T-cell (primary cell): Measurements from ENCODE around the gene WDR43. TPM values are rescaled to one million over a fixed set of nuclear protein-coding genes. Genes with fewer than 3 reads are reported as not detected.
"Not testable (repeated sequence)": the region's sequence is repeated elsewhere in the genome, so short reads cannot be mapped to it uniquely, and the experiment has no call there.

Experiments
- ATAC-seq, 4 experiments: fragments of 200-7000 bp in 3 of 4; fragments of 150-1000 bp in 1 of 4; cut with Tn5 transposase; replicated peaks in 1 of 4; 1 replicate in 3 of 4; 2 replicates in 1 of 4; pipeline ENCODE4 v1.10.0; 2021; ENCODE audit warnings: moderate library complexity in 3 of 4, mild to moderate bottlenecking in 2 of 4, moderate number of reproducible peaks in 1 of 4
- CTCF ChIA-PET, 2 donors: fragments of 300-600 bp; sonication (Branson Sonifier 250); formaldehyde crosslinking; loops; one replicate each; lab custom pipeline; 2022; ENCODE audit warnings: antibody characterized with exemption in 2 of 2; lab: Charles Lee
- POLR2A ChIA-PET, 2 donors: fragments of 300-600 bp; sonication (Branson Sonifier 250); formaldehyde crosslinking; loops; one replicate each; lab custom pipeline; 2022; ENCODE audit warnings: antibody characterized with exemption in 2 of 2; lab: Charles Lee
- DNase-seq, 35 experiments: peaks; one replicate each; pipeline versions ENCODE4 v3.0.0 to v3.0.0-alpha.2; 2013 to 2023
- H3K27ac ChIP-seq: one replicate; pipeline ENCODE4 v1.5.1; 2013; ENCODE audit warnings: low read length
- H3K27me3 ChIP-seq, 2 experiments: replicated peaks in 1 of 2; 1 replicate in 1 of 2; 2 replicates in 1 of 2; pipeline versions ENCODE4 v1.6.1 to v1.7.0; 2013; ENCODE audit warnings: low read length in 1 of 2, mixed read lengths in 1 of 2; ENCODE audit not compliant: control insufficient read depth in 2 of 2, insufficient read depth in 2 of 2; ENCODE audit errors: extremely low read depth in 1 of 2
- H3K36me3 ChIP-seq, 2 donors: 1 replicate in 1 of 2; 2 replicates in 1 of 2; pipeline versions ENCODE4 v1.6.1 to v1.7.0; 2013; ENCODE audit warnings: low read length in 1 of 2; ENCODE audit not compliant: control insufficient read depth in 2 of 2, insufficient read depth in 1 of 2; ENCODE audit errors: extremely low read depth in 1 of 2
- H3K4me1 ChIP-seq, 2 experiments: 1 replicate in 1 of 2; 2 replicates in 1 of 2; pipeline versions ENCODE4 v1.6.1 to v1.7.0; 2013; ENCODE audit warnings: low read length in 2 of 2, mixed read lengths in 1 of 2; ENCODE audit not compliant: insufficient read depth in 2 of 2, control insufficient read depth in 1 of 2; ENCODE audit errors: extremely low read depth in 1 of 2
- H3K4me3 ChIP-seq, 2 donors: 1 replicate in 1 of 2; 2 replicates in 1 of 2; pipeline versions ENCODE4 v1.5.1 to v1.7.0; 2013; ENCODE audit warnings: mild to moderate bottlenecking in 2 of 2, low read length in 1 of 2, moderate library complexity in 1 of 2; ENCODE audit not compliant: control insufficient read depth in 1 of 2; ENCODE audit errors: extremely low read depth in 1 of 2
- H3K9me3 ChIP-seq: 2 replicates; pipeline ENCODE4 v1.7.0; 2013
- H3K27ac Mint-ChIP-seq, 2 donors: one replicate each; pipeline ENCODE4 v1.8.0; 2020 to 2021; ENCODE audit warnings: mild to moderate bottlenecking in 2 of 2, mixed read lengths in 2 of 2
- H3K27me3 Mint-ChIP-seq, 2 donors: one replicate each; pipeline ENCODE4 v1.8.0; 2021 to 2022; ENCODE audit warnings: mixed read lengths in 2 of 2
- H3K36me3 Mint-ChIP-seq: one replicate; pipeline ENCODE4 v1.8.0; 2021; ENCODE audit warnings: mixed read lengths
- H3K4me1 Mint-ChIP-seq, 3 donors: one replicate each; pipeline ENCODE4 v1.8.0; 2020 to 2022; ENCODE audit warnings: mixed read lengths in 3 of 3, mild to moderate bottlenecking in 1 of 3
- H3K4me3 Mint-ChIP-seq, 3 donors: one replicate each; pipeline ENCODE4 v1.8.0; 2020 to 2022; ENCODE audit warnings: mild to moderate bottlenecking in 3 of 3, mixed read lengths in 3 of 3, moderate library complexity in 3 of 3
- H3K9me3 Mint-ChIP-seq, 3 donors: one replicate each; pipeline ENCODE4 v1.8.0; 2020 to 2022; ENCODE audit warnings: mixed read lengths in 3 of 3
- WGBS: methylation state at CpG from one replicate; pipeline ENCODE4 v1.1.5; 2013; ENCODE audit warnings: missing lambda C conversion rate; ENCODE audit not compliant: insufficient coverage; 5-methylcytosine and 5-hydroxymethylcytosine counted together
- total RNA-seq, 35 experiments: library from RNA in 6 of 35; stranded (reverse) in 6 of 35; fragments of 120-200 nt in 1 of 35; gene quantifications; one replicate each; pipeline versions ENCODE4 v1.2.1 to v1.2.4 and lab custom pipeline; 2013 to 2026

The WDR43 gene
- total RNA-seq, 5 donors from 2014 or later (not counting 1 experiment from before 2014, with no cell fraction given): 58.0 to 68.4 (median 62.9) TPM

DNA sequence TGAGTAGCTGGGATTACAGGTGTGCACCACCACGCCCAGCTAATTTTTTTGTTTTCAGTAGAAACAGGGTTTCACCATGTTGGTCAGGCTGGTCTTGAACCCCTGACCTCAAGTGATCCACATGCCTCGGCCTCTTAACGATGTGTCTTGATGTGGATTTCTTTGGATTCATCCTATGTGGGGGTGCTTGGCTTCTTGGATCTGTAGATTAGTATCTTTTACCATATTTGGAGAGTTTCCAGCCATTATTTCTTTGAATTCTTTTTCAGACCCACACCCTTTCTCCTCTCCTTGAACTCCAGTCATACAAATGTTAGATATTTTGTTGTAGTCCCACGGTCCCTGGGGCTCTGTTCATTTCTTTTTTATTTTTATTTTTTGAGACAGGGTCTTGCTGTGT is 79.8 kb downstream of the WDR43 start:
- H3K4me3 Mint-ChIP-seq: no peak overlapping the region
- CTCF ChIA-PET: no interaction called here
- no peak for ATAC-seq
- H3K27ac ChIP-seq: no peak overlapping the region
- no peaks in the 10 kb centered on the region for H3K9me3 Mint-ChIP-seq
- WGBS: no CpG with 5 or more reads among the region's 4 CpGs
- H3K27me3 Mint-ChIP-seq: peaks cover 0 to 2% of the 10 kb centered on the region in 2 donors
- H3K36me3 Mint-ChIP-seq: no peaks in the 10 kb centered on the region
- H3K9me3 ChIP-seq: no peaks in the 10 kb centered on the region
- no peak for DNase-seq
- peaks cover 0 to 8% of the 10 kb centered on the region in 2 experiments for H3K4me1 ChIP-seq
- peaks cover 4 to 15% (median 13%) of the 10 kb centered on the region in 3 donors for H3K4me1 Mint-ChIP-seq
- peaks cover 0 to 7% of the 10 kb centered on the region in 2 experiments for H3K27me3 ChIP-seq
- H3K36me3 ChIP-seq: no peaks in the 10 kb centered on the region
- no peak overlapping the region for H3K27ac Mint-ChIP-seq
- POLR2A ChIA-PET: no interaction called here
- H3K4me3 ChIP-seq: no peak overlapping the region

DNA sequence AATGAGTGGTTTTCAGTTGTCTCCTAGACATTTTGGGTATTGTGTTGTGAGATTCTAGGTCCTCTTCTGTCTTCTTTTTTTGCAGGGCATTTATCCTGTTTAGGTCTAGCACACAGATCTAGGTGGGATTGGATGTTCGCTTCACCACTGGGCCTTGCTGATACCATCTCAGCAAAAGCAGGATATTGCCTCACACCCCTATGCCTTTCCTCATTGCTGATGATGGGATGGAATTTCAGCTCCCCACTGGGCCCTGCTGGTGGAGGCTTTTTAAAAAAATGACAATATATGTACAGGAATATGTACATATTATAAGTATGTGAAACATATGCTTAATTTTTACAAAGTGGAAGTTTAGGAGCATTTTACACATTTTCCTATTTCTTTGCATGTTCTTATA is 81.2 kb downstream of the WDR43 start:
- Mint-ChIP-seq H3K36me3 (no peaks in the 10 kb centered on the region), H3K4me3 (no peak overlapping the region), H3K27me3 (peaks cover 0 to 2% of the 10 kb centered on the region in 2 donors), H3K4me1 (peaks cover 4 to 15% (median 13%) of the 10 kb centered on the region in 3 donors), H3K9me3 (no peaks in the 10 kb centered on the region), H3K27ac (no peak overlapping the region)
- H3K9me3 ChIP-seq: no peaks in the 10 kb centered on the region
- ChIA-PET CTCF (interaction anchor here in 1 of 2 donors (1.0 kb wide), 1 partner anchor 14 kb away, joined by 4 read pairs; no protein-coding TSS in a partner anchor), POLR2A (no interaction called here)
- no CpG with 5 or more reads among the region's 1 CpG for WGBS
- no peaks in the 10 kb centered on the region for H3K36me3 ChIP-seq
- peaks cover 0 to 7% of the 10 kb centered on the region in 2 experiments for H3K27me3 ChIP-seq
- H3K27ac ChIP-seq: no peak overlapping the region
- no peak for ATAC-seq
- DNase-seq: no peak
- peaks cover 0 to 8% of the 10 kb centered on the region in 2 experiments for H3K4me1 ChIP-seq
- H3K4me3 ChIP-seq: no peak overlapping the region

DNA sequence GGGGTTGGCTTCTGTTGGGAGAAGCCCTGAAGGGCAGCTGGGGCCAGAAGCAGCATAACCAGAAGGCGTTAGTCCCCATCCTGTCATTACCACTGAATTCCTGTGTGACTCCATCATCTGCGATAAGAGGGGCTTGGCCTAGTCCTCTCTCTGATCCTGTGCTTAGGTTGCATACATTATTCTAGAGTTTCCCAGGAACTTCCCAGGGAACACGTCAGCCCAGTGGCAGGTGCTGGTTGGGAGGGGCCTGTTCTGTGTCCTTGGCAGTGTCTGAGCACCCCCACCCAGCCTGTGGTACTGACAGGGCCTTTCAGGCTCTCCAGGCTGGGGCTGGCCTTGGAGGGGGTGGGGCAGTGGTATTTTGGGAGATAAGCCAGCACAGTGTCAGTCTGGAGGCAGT is 82.1 kb downstream of the WDR43 start:
- H3K27ac ChIP-seq: no peak overlapping the region
- Mint-ChIP-seq H3K9me3 (no peaks in the 10 kb centered on the region), H3K4me1 (peaks cover 4 to 15% (median 13%) of the 10 kb centered on the region in 3 donors), H3K4me3 (no peak overlapping the region), H3K36me3 (no peaks in the 10 kb centered on the region), H3K27me3 (peaks cover 0 to 2% of the 10 kb centered on the region in 2 donors), H3K27ac (no peak overlapping the region)
- CTCF ChIA-PET: interaction anchor here in 1 of 2 donors (1.0 kb wide), 1 partner anchor 13 kb away, joined by 4 read pairs; no protein-coding TSS in a partner anchor
- ATAC-seq (no peak), DNase-seq (no peak)
- WGBS: 71% methylated on average over 1 of the region's 3 CpGs
- peaks cover 0 to 8% of the 10 kb centered on the region in 2 experiments for H3K4me1 ChIP-seq
- no peaks in the 10 kb centered on the region for H3K36me3 ChIP-seq
- no peak overlapping the region for H3K4me3 ChIP-seq
- peaks cover 0 to 7% of the 10 kb centered on the region in 2 experiments for H3K27me3 ChIP-seq
- POLR2A ChIA-PET: no interaction called here
- no peaks in the 10 kb centered on the region for H3K9me3 ChIP-seq

DNA sequence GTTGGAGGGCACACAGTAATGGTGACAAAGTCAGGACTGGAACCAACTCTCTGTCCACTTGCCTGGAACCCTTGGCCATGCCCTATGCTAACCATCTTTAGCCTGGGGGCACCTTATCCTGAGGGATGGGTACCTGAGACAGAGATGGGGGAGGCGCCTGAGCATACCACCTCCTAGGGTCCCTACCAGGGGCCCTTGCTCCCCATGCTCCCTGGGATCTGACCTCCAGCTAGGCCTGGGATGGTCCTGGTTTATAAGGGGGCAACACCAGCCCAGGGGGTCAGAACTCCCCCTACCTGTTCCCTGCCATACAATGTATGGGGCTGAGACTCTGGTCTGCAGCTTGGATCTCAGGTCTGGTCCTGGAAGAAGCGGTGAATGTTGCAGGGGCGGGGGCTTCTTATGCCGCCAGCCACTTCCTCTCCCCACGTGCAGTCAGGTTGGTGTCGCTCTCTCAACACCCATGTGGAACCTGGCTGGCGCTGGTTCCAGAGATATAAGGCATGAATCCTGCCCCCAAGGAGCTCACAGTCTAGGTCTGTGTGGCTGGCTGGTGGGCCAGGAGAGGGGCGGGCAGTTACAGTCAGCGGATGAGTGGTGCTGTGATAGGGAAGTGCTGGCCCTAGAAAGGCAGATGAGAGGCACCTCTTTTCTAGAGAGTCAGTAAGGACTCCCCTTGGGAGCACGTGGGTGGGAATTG is 82.9 kb downstream of the WDR43 start:
- POLR2A ChIA-PET: no interaction called here
- no peak for DNase-seq
- CTCF ChIA-PET: no interaction called here
- Mint-ChIP-seq H3K4me1 (peaks cover 4 to 15% (median 13%) of the 10 kb centered on the region in 3 donors), H3K9me3 (no peaks in the 10 kb centered on the region), H3K36me3 (no peaks in the 10 kb centered on the region), H3K4me3 (no peak overlapping the region), H3K27me3 (peaks cover 0 to 2% of the 10 kb centered on the region in 2 donors), H3K27ac (no peak overlapping the region)
- H3K27me3 ChIP-seq: peaks cover 0 to 7% of the 10 kb centered on the region in 2 experiments
- WGBS: 67% methylated on average over 8 of the region's 10 CpGs
- H3K9me3 ChIP-seq: no peaks in the 10 kb centered on the region
- H3K4me1 ChIP-seq: peaks cover 0 to 8% of the 10 kb centered on the region in 2 experiments
- no peaks in the 10 kb centered on the region for H3K36me3 ChIP-seq
- no peak overlapping the region for H3K27ac ChIP-seq
- no peak overlapping the region for H3K4me3 ChIP-seq
- no peak for ATAC-seq

DNA sequence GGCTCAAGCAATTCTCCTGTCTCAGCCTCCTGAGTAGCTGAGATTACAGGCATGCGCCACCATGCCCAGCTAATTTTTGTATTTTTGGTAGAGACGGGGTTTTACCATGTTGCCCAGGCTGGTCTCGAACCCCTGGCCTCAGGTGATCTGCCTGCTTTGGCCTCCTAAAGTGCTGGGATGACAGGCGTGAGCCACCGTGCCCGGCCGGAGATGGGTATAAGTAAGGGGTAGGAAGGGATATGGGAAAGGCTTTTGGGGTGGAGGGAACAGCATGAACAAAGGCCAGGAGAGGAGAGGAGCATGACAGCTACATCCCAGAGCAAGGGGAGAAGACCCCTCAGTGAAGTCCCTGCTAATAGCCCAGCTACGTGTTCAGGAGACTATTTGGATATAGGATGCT is 83.5 kb downstream of the WDR43 start:
- DNase-seq, H3K36me3 Mint-ChIP-seq, H3K9me3 Mint-ChIP-seq, CTCF ChIA-PET, ATAC-seq, H3K4me1 Mint-ChIP-seq, H3K27me3 ChIP-seq, H3K27me3 Mint-ChIP-seq, H3K4me3 Mint-ChIP-seq, H3K9me3 ChIP-seq, H3K27ac ChIP-seq, H3K27ac Mint-ChIP-seq, H3K4me1 ChIP-seq, H3K4me3 ChIP-seq, H3K36me3 ChIP-seq: not testable (repeated sequence)
- WGBS: 91% methylated on average over 7 of the region's 8 CpGs
- POLR2A ChIA-PET: interaction anchor here in 1 of 2 donors (0.7 kb wide), 1 partner anchor 127 kb away, joined by 5 read pairs; no protein-coding TSS in a partner anchor

DNA sequence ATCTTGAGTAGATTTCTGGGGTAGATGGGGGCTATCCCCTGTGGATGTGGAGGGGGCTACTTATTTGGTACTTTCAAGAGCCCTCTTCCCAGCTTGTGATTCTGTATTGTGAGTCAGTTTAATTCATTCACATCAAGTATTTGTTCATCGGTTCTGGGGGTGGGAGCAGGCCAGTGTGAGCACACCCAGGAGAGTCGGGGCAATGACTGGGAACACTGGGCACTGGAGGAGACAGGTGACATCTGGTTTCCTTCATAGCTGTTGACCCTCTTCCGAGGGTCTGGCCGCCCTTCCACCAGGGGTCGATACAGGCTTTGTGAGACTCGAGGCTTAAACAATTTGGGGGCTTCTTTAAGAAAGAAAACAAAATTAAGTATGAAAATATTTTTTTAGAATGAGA is 84.1 kb downstream of the WDR43 start:
- Histone ChIP-seq H3K27ac (no peak overlapping the region), H3K36me3 (no peaks in the 10 kb centered on the region), H3K9me3 (no peaks in the 10 kb centered on the region), H3K27me3 (peaks cover 0 to 7% of the 10 kb centered on the region in 2 experiments), H3K4me3 (no peak overlapping the region), H3K4me1 (no peaks in the 10 kb centered on the region)
- Mint-ChIP-seq H3K36me3 (no peaks in the 10 kb centered on the region), H3K27ac (no peak overlapping the region), H3K9me3 (no peaks in the 10 kb centered on the region), H3K4me1 (peaks cover 0 to 3% (median under 1%) of the 10 kb centered on the region in 3 donors), H3K27me3 (no peaks in the 10 kb centered on the region), H3K4me3 (no peak overlapping the region)
- ATAC-seq (no peak), DNase-seq (no peak)
- CTCF ChIA-PET: no interaction called here
- POLR2A ChIA-PET: no interaction called here
- no CpG with 5 or more reads among the region's 6 CpGs for WGBS
